IMR-90 (cell line): ENCODE data around the gene SLC1A5. TPM values are rescaled to one million over a fixed set of nuclear protein-coding genes. Genes with fewer than 3 reads are reported as not detected.
A peak's percentile ranks its signal among the peaks of the same experiment; 100 is the strongest.

Experiments
- ATAC-seq: fragments of 200-7000 bp; cut with Tn5 transposase; 2 replicates; pipeline ENCODE4 v1.9.1; 2020; ENCODE audit warnings: low read depth, mild to moderate bottlenecking, moderate library complexity
- BruUV-seq: library from RNA; stranded (reverse); fragments of 400-500 nt; replicated peaks from 2 replicates; lab custom pipeline; 2021; lab: Mats Ljungman, UMichigan
- CTCF ChIA-PET: fragments of 300-600 bp; formaldehyde crosslinking; extraction: SDS; loops from one replicate; lab custom pipeline; 2021; ENCODE audit warnings: antibody characterized with exemption; lab: Yijun Ruan, JAX
- POLR2A ChIA-PET: fragments of 300-600 bp; sonication (Branson Sonifier 250); formaldehyde crosslinking; loops from one replicate; lab custom pipeline; 2022; ENCODE audit warnings: antibody characterized with exemption; ENCODE audit not compliant: unreplicated experiment; lab: Charles Lee
- DNase-seq: peaks from one replicate; pipeline ENCODE4 v3.0.0; 2013
- H2AFZ ChIP-seq: replicated peaks from 2 replicates; pipeline ENCODE3; 2013; ENCODE audit warnings: low read length, mild to moderate bottlenecking; ENCODE audit not compliant: poor library complexity
- H2AK5ac ChIP-seq: 2 replicates; pipeline ENCODE4 v1.6.1; 2013; ENCODE audit warnings: low read depth, low read length, inconsistent platforms
- H2AK9ac ChIP-seq: replicated peaks from 2 replicates; pipeline ENCODE3; 2013; ENCODE audit warnings: mild to moderate bottlenecking, low read depth, low read length, moderate library complexity; ENCODE audit not compliant: poor library complexity
- H2BK120ac ChIP-seq: 2 replicates; pipeline ENCODE4 v1.6.1; 2013; ENCODE audit warnings: low read depth, low read length, inconsistent platforms
- H2BK15ac ChIP-seq: 3 replicates; pipeline ENCODE4 v1.6.1; 2013; ENCODE audit warnings: low read depth, low read length, inconsistent platforms
- H2BK20ac ChIP-seq: 2 replicates; pipeline ENCODE4 v1.6.1; 2013; ENCODE audit warnings: low read depth, mild to moderate bottlenecking, inconsistent platforms, low read length, moderate library complexity
- H2BK5ac ChIP-seq: 2 replicates; pipeline ENCODE4 v1.6.1; 2013; ENCODE audit warnings: mild to moderate bottlenecking, low read depth, low read length, inconsistent platforms; ENCODE audit not compliant: poor library complexity, severe bottlenecking
- H3K14ac ChIP-seq: replicated peaks from 2 replicates; pipeline ENCODE4 v1.6.1; 2013; ENCODE audit warnings: low read depth, low read length, inconsistent platforms
- H3K18ac ChIP-seq: 2 replicates; pipeline ENCODE4 v1.6.1; 2013; ENCODE audit warnings: low read depth, low read length, control low read depth
- H3K23ac ChIP-seq: 2 replicates; pipeline ENCODE4 v1.6.1; 2013; ENCODE audit warnings: low read depth, low read length, inconsistent platforms
- H3K27ac ChIP-seq: 2 replicates; pipeline ENCODE4 v1.5.1; 2013; ENCODE audit warnings: mild to moderate bottlenecking, control low read depth, low read length; ENCODE audit not compliant: insufficient read depth
- H3K27me3 ChIP-seq: 2 replicates; pipeline ENCODE4 v1.6.1; 2013; ENCODE audit warnings: low read length; ENCODE audit not compliant: control insufficient read depth, insufficient read depth
- H3K36me3 ChIP-seq: 2 replicates; pipeline ENCODE4 v1.6.1; 2013; ENCODE audit warnings: low read length, mixed read lengths; ENCODE audit not compliant: control insufficient read depth, insufficient read depth
- H3K4ac ChIP-seq: 2 replicates; pipeline ENCODE4 v1.6.1; 2013; ENCODE audit warnings: low read depth, low read length, inconsistent platforms
- H3K4me1 ChIP-seq: 2 replicates; pipeline ENCODE4 v1.6.1; 2013; ENCODE audit warnings: low read length, mixed read lengths; ENCODE audit not compliant: control insufficient read depth, insufficient read depth
- H3K4me2 ChIP-seq: 2 replicates; pipeline ENCODE4 v1.6.1; 2013; ENCODE audit warnings: low read depth, mild to moderate bottlenecking, control low read depth, low read length, moderate library complexity
- H3K4me3 ChIP-seq: 2 replicates; pipeline ENCODE4 v1.5.1; 2013; ENCODE audit warnings: low read depth, mild to moderate bottlenecking, control low read depth, low read length, moderate library complexity; ENCODE audit not compliant: insufficient read depth
- H3K56ac ChIP-seq: 2 replicates; pipeline ENCODE4 v1.6.1; 2013; ENCODE audit warnings: low read length, inconsistent platforms; ENCODE audit not compliant: insufficient read depth; ENCODE audit errors: extremely low read depth
- H3K79me1 ChIP-seq, 2 experiments: 2 replicates each; pipeline ENCODE4 v1.6.1; 2013; ENCODE audit warnings: low read length in 2 of 2, inconsistent platforms in 1 of 2, low read depth in 1 of 2
- H3K9ac ChIP-seq: 2 replicates; pipeline ENCODE4 v1.6.1; 2013; ENCODE audit warnings: low read depth, low read length, control low read depth
- H3K9me1 ChIP-seq: 2 replicates; pipeline ENCODE4 v1.6.1; 2013; ENCODE audit warnings: low read length, inconsistent platforms; ENCODE audit not compliant: insufficient read depth
- H3K9me3 ChIP-seq: 2 replicates; pipeline ENCODE4 v1.6.1; 2013; ENCODE audit warnings: low read length; ENCODE audit not compliant: control insufficient read depth, insufficient read depth
- H4K20me1 ChIP-seq: 2 replicates; pipeline ENCODE4 v1.6.1; 2013; ENCODE audit warnings: low read length, inconsistent platforms; ENCODE audit not compliant: insufficient read depth
- H4K5ac ChIP-seq: 2 replicates; pipeline ENCODE4 v1.6.1; 2013; ENCODE audit warnings: mild to moderate bottlenecking, low read depth, low read length, control low read depth
- H4K8ac ChIP-seq, 2 experiments: 2 replicates each; pipeline ENCODE4 v1.6.1; 2013; ENCODE audit warnings: low read depth in 2 of 2, low read length in 2 of 2, control low read depth in 1 of 2, inconsistent platforms in 1 of 2
- H4K91ac ChIP-seq: 2 replicates; pipeline ENCODE4 v1.6.1; 2013; ENCODE audit warnings: low read depth, low read length, inconsistent platforms; ENCODE audit not compliant: insufficient read depth
- CEBPB ChIP-seq: IDR thresholded peaks from 2 replicates; pipeline ENCODE4 v1.6.1; 2012; ENCODE audit warnings: low read depth, low read length, improper control_type of control experiment
- CHD1 ChIP-seq: IDR thresholded peaks from 2 replicates; pipeline ENCODE4 v1.6.1; 2012; ENCODE audit warnings: low read depth, low read length, improper control_type of control experiment
- MAFK ChIP-seq: IDR thresholded peaks from 2 replicates; pipeline ENCODE4 v1.6.1; 2012; ENCODE audit warnings: low read depth, low read length, improper control_type of control experiment
- MXI1 ChIP-seq: IDR thresholded peaks from 2 replicates; pipeline ENCODE4 v1.6.1; 2012; ENCODE audit warnings: low read depth, mild to moderate bottlenecking, low read length, moderate library complexity, borderline replicate concordance
- POLR2A ChIP-seq: IDR thresholded peaks from 2 replicates; pipeline ENCODE4 v1.6.1; 2012; ENCODE audit warnings: mild to moderate bottlenecking, low read depth, low read length
- RAD21 ChIP-seq: IDR thresholded peaks from 2 replicates; pipeline ENCODE4 v1.6.1; 2012; ENCODE audit warnings: low read length, improper control_type of control experiment
- RCOR1 ChIP-seq: IDR thresholded peaks from 2 replicates; pipeline ENCODE4 v1.6.1; 2012; ENCODE audit warnings: mild to moderate bottlenecking, low read length, improper control_type of control experiment; ENCODE audit not compliant: insufficient replicate concordance
- RFX5 ChIP-seq: IDR thresholded peaks from 2 replicates; pipeline ENCODE4 v1.8.0; 2012; ENCODE audit warnings: low read depth, mild to moderate bottlenecking, low read length, moderate library complexity
- SMC3 ChIP-seq: fragments of 150-350 bp; IDR thresholded peaks from 2 replicates; pipeline ENCODE4 v1.6.1; 2016; ENCODE audit warnings: low read depth, mild to moderate bottlenecking, antibody characterized with exemption, low read length, moderate library complexity
- WGBS, 2 experiments: methylation state at CpG; one replicate each; pipeline versions ENCODE4 v1.1.5 to v1.1.7; 2013; ENCODE audit warnings: missing lambda C conversion rate in 2 of 2; ENCODE audit not compliant: insufficient read length in 1 of 2; ENCODE audit errors: extremely low coverage in 2 of 2; 5-methylcytosine and 5-hydroxymethylcytosine counted together
- dilution Hi-C: fragments of 300-500 bp; cut with HindIII; formaldehyde crosslinking; loops from one replicate; pipeline ENCODE4 v1.14.3; 2018; ENCODE audit warnings: low sequenced_read_pairs; ENCODE audit not compliant: unreplicated experiment
- in situ Hi-C: fragments of 300-500 bp; cut with MboI; formaldehyde crosslinking; loops from 3 replicates; pipeline ENCODE4 v1.14.3; 2019; ENCODE audit warnings: low sequenced_read_pairs, inconsistent platforms, mixed read lengths
- intact Hi-C: fragments of 100-400 bp; cut with micrococcal nuclease; formaldehyde crosslinking; loops from 2 replicates; pipeline ENCODE4 v1.10.0; 2022
- polyA plus RNA-seq, 3 experiments: library from polyadenylated mRNA; depleted of rRNA; stranded (reverse); fragments of >200 nt; gene quantifications; 2 replicates each; pipeline ENCODE4 v1.2.3, GENCODE V29; 2012; ENCODE audit warnings: low replicate concordance in 1 of 3
- total RNA-seq: library from RNA; depleted of rRNA; stranded (reverse); fragments of >200 nt; gene quantifications from 2 replicates; pipeline ENCODE4 v1.2.3, GENCODE V29; 2012
- TF ChIP-seq, protein P1 (sequence below): fragments of 150-350 bp; IDR thresholded peaks from 2 replicates; pipeline ENCODE4 v1.6.1; 2016; ENCODE audit warnings: low read depth, mild to moderate bottlenecking, low read length, moderate library complexity, borderline replicate concordance
- TF ChIP-seq, protein P2 (sequence below): conservative IDR thresholded peaks from 2 replicates; pipeline ENCODE4 v1.5.1; 2012; ENCODE audit warnings: mild to moderate bottlenecking, low read depth, low read length, improper control_type of control experiment
- TF ChIP-seq, protein P3 (sequence below): fragments of 150-350 bp; IDR thresholded peaks from 2 replicates; pipeline ENCODE4 v1.6.1; 2017; ENCODE audit warnings: mild to moderate bottlenecking, antibody characterized with exemption, low read length, low read depth

SLC1A5 gene
- total and polyA plus RNA-seq, 2 of the 4 experiments (the other 2 are of a cell fraction), result 142 to 171 TPM

DNA sequence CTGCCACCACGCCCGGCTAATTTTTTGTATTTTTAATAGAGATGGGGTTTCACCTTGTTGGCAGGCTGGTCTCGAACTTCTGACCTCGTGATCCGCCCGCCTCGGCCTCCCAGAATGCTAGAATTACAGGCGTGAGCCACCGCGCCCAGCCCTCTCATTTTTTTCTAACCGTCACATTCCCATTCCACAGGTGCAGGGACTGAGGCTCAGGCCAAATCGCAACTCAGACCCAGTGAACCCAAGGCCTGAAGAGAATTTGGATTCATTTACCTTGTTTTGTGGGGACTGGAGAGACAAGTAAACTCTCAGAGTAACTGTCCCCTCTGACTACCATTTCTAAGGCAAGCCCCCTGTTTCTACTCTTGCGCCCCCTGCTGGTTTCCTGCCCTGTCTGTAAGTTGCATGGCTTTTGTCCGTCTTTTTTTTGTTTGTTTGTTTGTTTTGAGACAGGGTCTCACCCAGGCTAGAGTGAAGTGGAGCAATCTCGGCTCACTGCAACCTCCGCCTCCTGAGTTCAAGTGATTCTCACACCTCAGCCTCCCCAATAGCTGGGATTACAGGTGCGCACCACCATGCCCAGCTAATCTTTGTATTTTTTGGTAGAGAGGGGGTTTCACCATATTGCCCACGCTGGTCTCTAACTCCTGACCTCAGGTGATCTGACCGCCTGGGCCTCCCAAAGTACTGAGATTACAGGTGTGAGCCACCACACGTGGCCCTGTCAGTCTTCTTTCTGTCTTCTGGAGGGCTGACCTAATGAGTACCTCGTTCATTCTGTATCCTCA is 39.9 kb downstream of the SLC1A5 start:
- Histone ChIP-seq H3K56ac (no peak overlapping the region), H2AFZ (no peak overlapping the region), H4K91ac (no peak overlapping the region), H3K23ac (no peak overlapping the region), H4K8ac (no peak overlapping the region), H2BK5ac (no peak overlapping the region), H3K14ac (no peak overlapping the region), H4K20me1 (peaks cover 23% of the 10 kb centered on the region), H3K27ac (no peak overlapping the region), H3K36me3 (peaks cover 17% of the 10 kb centered on the region), H4K5ac (no peak overlapping the region), H2BK20ac (no peak overlapping the region), H3K18ac (no peak overlapping the region), H3K4me1 (peaks cover 5% of the 10 kb centered on the region), H3K4me2 (no peak overlapping the region), H3K79me1 (peaks cover 10 to 44% of the 10 kb centered on the region in 2 experiments), H2BK120ac (no peak overlapping the region), H3K4me3 (no peak overlapping the region), H3K9me3 (no peaks in the 10 kb centered on the region), H3K9ac (no peak overlapping the region), H2AK5ac (no peak overlapping the region), H3K27me3 (no peaks in the 10 kb centered on the region), H2BK15ac (no peak overlapping the region), H3K9me1 (peaks cover 13% of the 10 kb centered on the region), H3K4ac (no peak overlapping the region), H2AK9ac (no peak overlapping the region)
- ATAC-seq (no peak), DNase-seq (peak; percentile 56)
- WGBS, 2 experiments, result no CpG with 5 or more reads among the region's 21 CpGs
- in situ Hi-C loops, result no loop called here
- POLR2A ChIA-PET, result no interaction called here
- TF ChIP-seq RCOR1 (no peak), CHD1 (no peak), RAD21 (peak; percentile 44; the same call in 1 of the 2 replicates), POLR2A (no peak), MXI1 (no peak), RFX5 (no peak), MAFK (no peak), SMC3 (peak; percentile 50), CEBPB (no peak)
- TF ChIP-seq, protein P1, sequence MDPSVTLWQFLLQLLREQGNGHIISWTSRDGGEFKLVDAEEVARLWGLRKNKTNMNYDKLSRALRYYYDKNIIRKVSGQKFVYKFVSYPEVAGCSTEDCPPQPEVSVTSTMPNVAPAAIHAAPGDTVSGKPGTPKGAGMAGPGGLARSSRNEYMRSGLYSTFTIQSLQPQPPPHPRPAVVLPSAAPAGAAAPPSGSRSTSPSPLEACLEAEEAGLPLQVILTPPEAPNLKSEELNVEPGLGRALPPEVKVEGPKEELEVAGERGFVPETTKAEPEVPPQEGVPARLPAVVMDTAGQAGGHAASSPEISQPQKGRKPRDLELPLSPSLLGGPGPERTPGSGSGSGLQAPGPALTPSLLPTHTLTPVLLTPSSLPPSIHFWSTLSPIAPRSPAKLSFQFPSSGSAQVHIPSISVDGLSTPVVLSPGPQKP, result no peak
- TF ChIP-seq, protein P2, sequence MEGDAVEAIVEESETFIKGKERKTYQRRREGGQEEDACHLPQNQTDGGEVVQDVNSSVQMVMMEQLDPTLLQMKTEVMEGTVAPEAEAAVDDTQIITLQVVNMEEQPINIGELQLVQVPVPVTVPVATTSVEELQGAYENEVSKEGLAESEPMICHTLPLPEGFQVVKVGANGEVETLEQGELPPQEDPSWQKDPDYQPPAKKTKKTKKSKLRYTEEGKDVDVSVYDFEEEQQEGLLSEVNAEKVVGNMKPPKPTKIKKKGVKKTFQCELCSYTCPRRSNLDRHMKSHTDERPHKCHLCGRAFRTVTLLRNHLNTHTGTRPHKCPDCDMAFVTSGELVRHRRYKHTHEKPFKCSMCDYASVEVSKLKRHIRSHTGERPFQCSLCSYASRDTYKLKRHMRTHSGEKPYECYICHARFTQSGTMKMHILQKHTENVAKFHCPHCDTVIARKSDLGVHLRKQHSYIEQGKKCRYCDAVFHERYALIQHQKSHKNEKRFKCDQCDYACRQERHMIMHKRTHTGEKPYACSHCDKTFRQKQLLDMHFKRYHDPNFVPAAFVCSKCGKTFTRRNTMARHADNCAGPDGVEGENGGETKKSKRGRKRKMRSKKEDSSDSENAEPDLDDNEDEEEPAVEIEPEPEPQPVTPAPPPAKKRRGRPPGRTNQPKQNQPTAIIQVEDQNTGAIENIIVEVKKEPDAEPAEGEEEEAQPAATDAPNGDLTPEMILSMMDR, result peak; percentile 68
- TF ChIP-seq, protein P3, sequence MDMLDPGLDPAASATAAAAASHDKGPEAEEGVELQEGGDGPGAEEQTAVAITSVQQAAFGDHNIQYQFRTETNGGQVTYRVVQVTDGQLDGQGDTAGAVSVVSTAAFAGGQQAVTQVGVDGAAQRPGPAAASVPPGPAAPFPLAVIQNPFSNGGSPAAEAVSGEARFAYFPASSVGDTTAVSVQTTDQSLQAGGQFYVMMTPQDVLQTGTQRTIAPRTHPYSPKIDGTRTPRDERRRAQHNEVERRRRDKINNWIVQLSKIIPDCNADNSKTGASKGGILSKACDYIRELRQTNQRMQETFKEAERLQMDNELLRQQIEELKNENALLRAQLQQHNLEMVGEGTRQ, result no peak
- intact Hi-C loops, result loop anchor here (5.0 to 10.0 kb wide), 2 partner anchors 134 to 221 kb away; no protein-coding TSS in a partner anchor
- CTCF ChIA-PET, result interaction anchor here (1.3 to 1.5 kb wide), 2 partner anchors 9 to 92 kb away, joined by 3 read pairs; no protein-coding TSS in a partner anchor
- BruUV-seq, result no TSS peak
- dilution Hi-C loops, result no loop called here
